HepG2 (cell line): Measurements from ENCODE around the gene PARK7. TPM values are rescaled to one million over a fixed set of nuclear protein-coding genes. Genes with fewer than 3 reads are reported as not detected.

ENCODE experiments used
- RXRB ChIP-seq: IDR thresholded peaks from 2 replicates; pipeline ENCODE4 v1.6.1; 2016; ENCODE audit warnings: borderline replicate concordance, missing genetic modification reagents, missing compliant biosample characterization
- SOX5 ChIP-seq: IDR thresholded peaks from 2 replicates; pipeline ENCODE4 v1.6.1; 2016; ENCODE audit warnings: borderline replicate concordance
- SPEN ChIP-seq: sonication (generic); formaldehyde crosslinking; IDR thresholded peaks from 2 replicates; pipeline ENCODE4 v1.5.1; 2020; ENCODE audit warnings: low read depth, mild to moderate bottlenecking, missing genetic modification reagents
- TOPORS ChIP-seq: sonication (generic); formaldehyde crosslinking; IDR thresholded peaks from 2 replicates; pipeline ENCODE4 v1.8.0; 2023; ENCODE audit warnings: mild to moderate bottlenecking, missing genetic modification reagents
- ZNF326 ChIP-seq: sonication (generic); formaldehyde crosslinking; IDR thresholded peaks from 2 replicates; pipeline ENCODE4 v1.4.0; 2020; ENCODE audit warnings: missing genetic modification reagents, borderline replicate concordance
- ZNF432 ChIP-seq: sonication (generic); formaldehyde crosslinking; IDR thresholded peaks from 2 replicates; pipeline ENCODE4 v1.5.0; 2020; ENCODE audit warnings: missing genetic modification reagents, mild to moderate bottlenecking, borderline replicate concordance
- ZNF7 ChIP-seq: IDR thresholded peaks from 2 replicates; pipeline ENCODE4 v1.6.1; 2016; ENCODE audit warnings: missing biosample characterization, missing genetic modification reagents
- ZNF749 ChIP-seq: sonication (generic); formaldehyde crosslinking; IDR thresholded peaks from 2 replicates; pipeline ENCODE4 v1.8.0; 2022; ENCODE audit warnings: mild to moderate bottlenecking, missing genetic modification reagents, moderate library complexity, borderline replicate concordance
- polyA plus RNA-seq, 8 experiments: library from polyadenylated mRNA; depleted of rRNA in 3 of 8; stranded (reverse) in 7 of 8; unstranded in 1 of 8; fragments of >200 nt; fragmentation: Illumina TruSeq in 4 of 8; extraction: Trizol in 4 of 8; gene quantifications; 2 replicates each; pipeline versions ENCODE4 v1.2.1 to v1.2.3, GENCODE V29; 2011 to 2016; ENCODE audit warnings: low read depth in 4 of 8, missing spikeins in 1 of 8, mixed read lengths in 1 of 8; ENCODE audit not compliant: insufficient read depth in 1 of 8
- total RNA-seq, 5 experiments: library from RNA; depleted of rRNA; stranded (reverse); fragments of >200 nt; fragmentation: Illumina TruSeq; extraction: Trizol; gene quantifications; 2 replicates each; pipeline ENCODE4 v1.2.3, GENCODE V29; 2016; ENCODE audit warnings: low read depth in 1 of 5
- TF ChIP-seq, protein P1 (sequence below): sonication (generic); formaldehyde crosslinking; IDR thresholded peaks from 2 replicates; pipeline ENCODE4 v1.4.0; 2020; ENCODE audit warnings: mild to moderate bottlenecking, missing genetic modification reagents
- TF ChIP-seq, protein P2 (sequence below): sonication (generic); formaldehyde crosslinking; IDR thresholded peaks from 2 replicates; pipeline ENCODE4 v1.5.0; 2020; ENCODE audit warnings: missing genetic modification reagents
- TF ChIP-seq, protein P3 (sequence below): IDR thresholded peaks from 2 replicates; pipeline ENCODE4 v1.4.0; 2020; ENCODE audit warnings: mild to moderate bottlenecking, missing genetic modification reagents
- TF ChIP-seq, protein P4 (sequence below): sonication (generic); formaldehyde crosslinking; IDR thresholded peaks from 2 replicates; pipeline ENCODE4 v1.9.0; 2021; ENCODE audit warnings: missing genetic modification reagents, borderline replicate concordance
- TF ChIP-seq, protein P5 (sequence below): sonication (generic); formaldehyde crosslinking; IDR thresholded peaks from 2 replicates; pipeline ENCODE4 v1.4.0; 2020; ENCODE audit warnings: missing genetic modification reagents

The PARK7 gene
- total and polyA plus RNA-seq, 2 of the 13 experiments (the other 11 are each of a cell fraction or from before 2014, with no cell fraction given), result 212 to 296 TPM

DNA sequence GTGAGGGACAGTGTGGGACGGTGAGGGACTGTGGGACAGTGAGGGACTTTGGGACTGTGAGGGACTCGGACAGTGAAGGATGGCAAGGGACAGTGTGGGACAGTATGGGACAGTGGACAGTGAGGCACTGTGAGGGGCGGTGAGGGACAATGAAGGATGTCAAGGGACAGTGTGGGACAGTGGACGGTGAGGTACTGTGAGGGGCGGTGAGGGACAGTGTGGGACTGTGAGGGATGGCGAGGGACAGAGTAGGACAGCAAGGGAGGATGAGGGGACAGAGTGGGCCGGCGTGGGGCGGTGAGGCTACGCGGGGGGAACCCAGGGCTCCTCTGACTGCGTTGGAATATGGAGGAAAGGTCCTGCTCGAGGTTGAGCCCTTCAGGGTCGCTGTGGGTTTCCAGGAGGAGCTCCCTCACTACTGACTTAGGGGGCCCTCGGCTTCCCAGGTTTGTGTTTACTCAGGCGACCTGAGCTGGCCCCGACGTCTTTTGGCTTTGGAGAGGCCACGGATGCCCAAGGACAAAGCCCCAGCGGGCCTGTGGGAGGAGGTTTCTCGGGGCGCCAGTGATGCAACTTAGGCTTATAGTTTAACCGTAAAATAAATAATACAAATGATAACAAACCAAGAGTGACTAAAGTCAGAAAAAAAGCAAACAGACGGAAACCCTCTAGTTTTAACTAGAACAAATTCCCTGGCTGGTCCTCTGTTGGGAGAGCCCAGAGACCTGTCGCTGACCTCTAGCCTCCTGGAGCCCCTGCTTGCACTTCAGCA is 65.7 kb downstream of the PARK7 start (continued):
- TF ChIP-seq, protein P1, sequence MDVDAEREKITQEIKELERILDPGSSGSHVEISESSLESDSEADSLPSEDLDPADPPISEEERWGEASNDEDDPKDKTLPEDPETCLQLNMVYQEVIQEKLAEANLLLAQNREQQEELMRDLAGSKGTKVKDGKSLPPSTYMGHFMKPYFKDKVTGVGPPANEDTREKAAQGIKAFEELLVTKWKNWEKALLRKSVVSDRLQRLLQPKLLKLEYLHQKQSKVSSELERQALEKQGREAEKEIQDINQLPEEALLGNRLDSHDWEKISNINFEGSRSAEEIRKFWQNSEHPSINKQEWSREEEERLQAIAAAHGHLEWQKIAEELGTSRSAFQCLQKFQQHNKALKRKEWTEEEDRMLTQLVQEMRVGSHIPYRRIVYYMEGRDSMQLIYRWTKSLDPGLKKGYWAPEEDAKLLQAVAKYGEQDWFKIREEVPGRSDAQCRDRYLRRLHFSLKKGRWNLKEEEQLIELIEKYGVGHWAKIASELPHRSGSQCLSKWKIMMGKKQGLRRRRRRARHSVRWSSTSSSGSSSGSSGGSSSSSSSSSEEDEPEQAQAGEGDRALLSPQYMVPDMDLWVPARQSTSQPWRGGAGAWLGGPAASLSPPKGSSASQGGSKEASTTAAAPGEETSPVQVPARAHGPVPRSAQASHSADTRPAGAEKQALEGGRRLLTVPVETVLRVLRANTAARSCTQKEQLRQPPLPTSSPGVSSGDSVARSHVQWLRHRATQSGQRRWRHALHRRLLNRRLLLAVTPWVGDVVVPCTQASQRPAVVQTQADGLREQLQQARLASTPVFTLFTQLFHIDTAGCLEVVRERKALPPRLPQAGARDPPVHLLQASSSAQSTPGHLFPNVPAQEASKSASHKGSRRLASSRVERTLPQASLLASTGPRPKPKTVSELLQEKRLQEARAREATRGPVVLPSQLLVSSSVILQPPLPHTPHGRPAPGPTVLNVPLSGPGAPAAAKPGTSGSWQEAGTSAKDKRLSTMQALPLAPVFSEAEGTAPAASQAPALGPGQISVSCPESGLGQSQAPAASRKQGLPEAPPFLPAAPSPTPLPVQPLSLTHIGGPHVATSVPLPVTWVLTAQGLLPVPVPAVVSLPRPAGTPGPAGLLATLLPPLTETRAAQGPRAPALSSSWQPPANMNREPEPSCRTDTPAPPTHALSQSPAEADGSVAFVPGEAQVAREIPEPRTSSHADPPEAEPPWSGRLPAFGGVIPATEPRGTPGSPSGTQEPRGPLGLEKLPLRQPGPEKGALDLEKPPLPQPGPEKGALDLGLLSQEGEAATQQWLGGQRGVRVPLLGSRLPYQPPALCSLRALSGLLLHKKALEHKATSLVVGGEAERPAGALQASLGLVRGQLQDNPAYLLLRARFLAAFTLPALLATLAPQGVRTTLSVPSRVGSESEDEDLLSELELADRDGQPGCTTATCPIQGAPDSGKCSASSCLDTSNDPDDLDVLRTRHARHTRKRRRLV (CRISPR knock-in tag), result peak; percentile 75
- TF ChIP-seq ZNF7 (CRISPR knock-in tag), result 0 out of 2 replicates have a peak, but pooled peaks have one; percentile 23
- no peak for TF ChIP-seq ZNF432 (CRISPR knock-in tag)
- TF ChIP-seq SPEN (CRISPR knock-in tag), result peak; percentile 61; the same call in 1 of the 2 replicates
- TF ChIP-seq, protein P2, sequence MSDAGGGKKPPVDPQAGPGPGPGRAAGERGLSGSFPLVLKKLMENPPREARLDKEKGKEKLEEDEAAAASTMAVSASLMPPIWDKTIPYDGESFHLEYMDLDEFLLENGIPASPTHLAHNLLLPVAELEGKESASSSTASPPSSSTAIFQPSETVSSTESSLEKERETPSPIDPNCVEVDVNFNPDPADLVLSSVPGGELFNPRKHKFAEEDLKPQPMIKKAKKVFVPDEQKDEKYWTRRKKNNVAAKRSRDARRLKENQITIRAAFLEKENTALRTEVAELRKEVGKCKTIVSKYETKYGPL, result no peak
- peak; percentile 97 for TF ChIP-seq RXRB (CRISPR knock-in tag)
- TF ChIP-seq TOPORS (CRISPR knock-in tag), result no peak
- no peak for TF ChIP-seq ZNF749
- TF ChIP-seq, protein P3, sequence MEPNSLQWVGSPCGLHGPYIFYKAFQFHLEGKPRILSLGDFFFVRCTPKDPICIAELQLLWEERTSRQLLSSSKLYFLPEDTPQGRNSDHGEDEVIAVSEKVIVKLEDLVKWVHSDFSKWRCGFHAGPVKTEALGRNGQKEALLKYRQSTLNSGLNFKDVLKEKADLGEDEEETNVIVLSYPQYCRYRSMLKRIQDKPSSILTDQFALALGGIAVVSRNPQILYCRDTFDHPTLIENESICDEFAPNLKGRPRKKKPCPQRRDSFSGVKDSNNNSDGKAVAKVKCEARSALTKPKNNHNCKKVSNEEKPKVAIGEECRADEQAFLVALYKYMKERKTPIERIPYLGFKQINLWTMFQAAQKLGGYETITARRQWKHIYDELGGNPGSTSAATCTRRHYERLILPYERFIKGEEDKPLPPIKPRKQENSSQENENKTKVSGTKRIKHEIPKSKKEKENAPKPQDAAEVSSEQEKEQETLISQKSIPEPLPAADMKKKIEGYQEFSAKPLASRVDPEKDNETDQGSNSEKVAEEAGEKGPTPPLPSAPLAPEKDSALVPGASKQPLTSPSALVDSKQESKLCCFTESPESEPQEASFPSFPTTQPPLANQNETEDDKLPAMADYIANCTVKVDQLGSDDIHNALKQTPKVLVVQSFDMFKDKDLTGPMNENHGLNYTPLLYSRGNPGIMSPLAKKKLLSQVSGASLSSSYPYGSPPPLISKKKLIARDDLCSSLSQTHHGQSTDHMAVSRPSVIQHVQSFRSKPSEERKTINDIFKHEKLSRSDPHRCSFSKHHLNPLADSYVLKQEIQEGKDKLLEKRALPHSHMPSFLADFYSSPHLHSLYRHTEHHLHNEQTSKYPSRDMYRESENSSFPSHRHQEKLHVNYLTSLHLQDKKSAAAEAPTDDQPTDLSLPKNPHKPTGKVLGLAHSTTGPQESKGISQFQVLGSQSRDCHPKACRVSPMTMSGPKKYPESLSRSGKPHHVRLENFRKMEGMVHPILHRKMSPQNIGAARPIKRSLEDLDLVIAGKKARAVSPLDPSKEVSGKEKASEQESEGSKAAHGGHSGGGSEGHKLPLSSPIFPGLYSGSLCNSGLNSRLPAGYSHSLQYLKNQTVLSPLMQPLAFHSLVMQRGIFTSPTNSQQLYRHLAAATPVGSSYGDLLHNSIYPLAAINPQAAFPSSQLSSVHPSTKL (CRISPR knock-in tag), result peak; percentile 96
- TF ChIP-seq, protein P4, sequence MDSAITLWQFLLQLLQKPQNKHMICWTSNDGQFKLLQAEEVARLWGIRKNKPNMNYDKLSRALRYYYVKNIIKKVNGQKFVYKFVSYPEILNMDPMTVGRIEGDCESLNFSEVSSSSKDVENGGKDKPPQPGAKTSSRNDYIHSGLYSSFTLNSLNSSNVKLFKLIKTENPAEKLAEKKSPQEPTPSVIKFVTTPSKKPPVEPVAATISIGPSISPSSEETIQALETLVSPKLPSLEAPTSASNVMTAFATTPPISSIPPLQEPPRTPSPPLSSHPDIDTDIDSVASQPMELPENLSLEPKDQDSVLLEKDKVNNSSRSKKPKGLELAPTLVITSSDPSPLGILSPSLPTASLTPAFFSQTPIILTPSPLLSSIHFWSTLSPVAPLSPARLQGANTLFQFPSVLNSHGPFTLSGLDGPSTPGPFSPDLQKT (CRISPR knock-in tag), result no peak
- peak; percentile 87; the same call in 1 of the 2 replicates for TF ChIP-seq SOX5 (CRISPR knock-in tag)
- TF ChIP-seq, protein P5, sequence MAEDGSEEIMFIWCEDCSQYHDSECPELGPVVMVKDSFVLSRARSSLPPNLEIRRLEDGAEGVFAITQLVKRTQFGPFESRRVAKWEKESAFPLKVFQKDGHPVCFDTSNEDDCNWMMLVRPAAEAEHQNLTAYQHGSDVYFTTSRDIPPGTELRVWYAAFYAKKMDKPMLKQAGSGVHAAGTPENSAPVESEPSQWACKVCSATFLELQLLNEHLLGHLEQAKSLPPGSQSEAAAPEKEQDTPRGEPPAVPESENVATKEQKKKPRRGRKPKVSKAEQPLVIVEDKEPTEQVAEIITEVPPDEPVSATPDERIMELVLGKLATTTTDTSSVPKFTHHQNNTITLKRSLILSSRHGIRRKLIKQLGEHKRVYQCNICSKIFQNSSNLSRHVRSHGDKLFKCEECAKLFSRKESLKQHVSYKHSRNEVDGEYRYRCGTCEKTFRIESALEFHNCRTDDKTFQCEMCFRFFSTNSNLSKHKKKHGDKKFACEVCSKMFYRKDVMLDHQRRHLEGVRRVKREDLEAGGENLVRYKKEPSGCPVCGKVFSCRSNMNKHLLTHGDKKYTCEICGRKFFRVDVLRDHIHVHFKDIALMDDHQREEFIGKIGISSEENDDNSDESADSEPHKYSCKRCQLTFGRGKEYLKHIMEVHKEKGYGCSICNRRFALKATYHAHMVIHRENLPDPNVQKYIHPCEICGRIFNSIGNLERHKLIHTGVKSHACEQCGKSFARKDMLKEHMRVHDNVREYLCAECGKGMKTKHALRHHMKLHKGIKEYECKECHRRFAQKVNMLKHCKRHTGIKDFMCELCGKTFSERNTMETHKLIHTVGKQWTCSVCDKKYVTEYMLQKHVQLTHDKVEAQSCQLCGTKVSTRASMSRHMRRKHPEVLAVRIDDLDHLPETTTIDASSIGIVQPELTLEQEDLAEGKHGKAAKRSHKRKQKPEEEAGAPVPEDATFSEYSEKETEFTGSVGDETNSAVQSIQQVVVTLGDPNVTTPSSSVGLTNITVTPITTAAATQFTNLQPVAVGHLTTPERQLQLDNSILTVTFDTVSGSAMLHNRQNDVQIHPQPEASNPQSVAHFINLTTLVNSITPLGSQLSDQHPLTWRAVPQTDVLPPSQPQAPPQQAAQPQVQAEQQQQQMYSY (CRISPR knock-in tag), result peak; percentile 39; the same call in 1 of the 2 replicates
- TF ChIP-seq ZNF326 (CRISPR knock-in tag), result no peak
